HL-60 (cell line): ENCODE data around the gene KCNQ1OT1.

Source experiments
- DNase-seq, 2 experiments: peaks; one replicate each; pipeline ENCODE4 v3.0.0-alpha.2; 2010 to 2020; ENCODE audit warnings: low read depth in 1 of 2, low spot score in 1 of 2
- H3K27ac ChIP-seq: fragments of 250-450 bp; sonication (Bioruptor Pico); replicated peaks from 2 replicates; pipeline ENCODE4 v1.5.1; 2020; ENCODE audit warnings: mild to moderate bottlenecking, moderate library complexity
- H3K27me3 ChIP-seq: fragments of 250-450 bp; sonication (Bioruptor Pico); 2 replicates; pipeline ENCODE4 v1.5.1; 2021; ENCODE audit warnings: mild to moderate bottlenecking, moderate library complexity; ENCODE audit not compliant: insufficient read depth, poor library complexity, severe bottlenecking
- H3K4me3 ChIP-seq: replicated peaks from 2 replicates; pipeline ENCODE4 v1.5.1; 2011; ENCODE audit warnings: mild to moderate bottlenecking, control low read depth, low read length; ENCODE audit not compliant: insufficient read depth
- GABPA ChIP-seq: IDR thresholded peaks from 2 replicates; pipeline ENCODE4 v1.6.1; 2012; ENCODE audit warnings: low read depth
- POLR2AphosphoS5 ChIP-seq: IDR thresholded peaks from 2 replicates; pipeline ENCODE4 v1.6.1; 2012; ENCODE audit warnings: low read depth
- SPI1 ChIP-seq: IDR thresholded peaks from 2 replicates; pipeline ENCODE4 v1.6.1; 2012; ENCODE audit warnings: low read depth, mild to moderate bottlenecking, borderline replicate concordance
- TF ChIP-seq, protein P1 (sequence below): IDR thresholded peaks from one replicate; pipeline ENCODE4 v1.5.1; 2011; ENCODE audit warnings: low read length, control low read depth, inconsistent platforms; ENCODE audit not compliant: insufficient read depth
- TF ChIP-seq, protein P2 (sequence below): IDR thresholded peaks from 2 replicates; pipeline ENCODE4 v1.6.1; 2012; ENCODE audit warnings: low read depth; ENCODE audit not compliant: insufficient replicate concordance

KCNQ1OT1 gene

DNA sequence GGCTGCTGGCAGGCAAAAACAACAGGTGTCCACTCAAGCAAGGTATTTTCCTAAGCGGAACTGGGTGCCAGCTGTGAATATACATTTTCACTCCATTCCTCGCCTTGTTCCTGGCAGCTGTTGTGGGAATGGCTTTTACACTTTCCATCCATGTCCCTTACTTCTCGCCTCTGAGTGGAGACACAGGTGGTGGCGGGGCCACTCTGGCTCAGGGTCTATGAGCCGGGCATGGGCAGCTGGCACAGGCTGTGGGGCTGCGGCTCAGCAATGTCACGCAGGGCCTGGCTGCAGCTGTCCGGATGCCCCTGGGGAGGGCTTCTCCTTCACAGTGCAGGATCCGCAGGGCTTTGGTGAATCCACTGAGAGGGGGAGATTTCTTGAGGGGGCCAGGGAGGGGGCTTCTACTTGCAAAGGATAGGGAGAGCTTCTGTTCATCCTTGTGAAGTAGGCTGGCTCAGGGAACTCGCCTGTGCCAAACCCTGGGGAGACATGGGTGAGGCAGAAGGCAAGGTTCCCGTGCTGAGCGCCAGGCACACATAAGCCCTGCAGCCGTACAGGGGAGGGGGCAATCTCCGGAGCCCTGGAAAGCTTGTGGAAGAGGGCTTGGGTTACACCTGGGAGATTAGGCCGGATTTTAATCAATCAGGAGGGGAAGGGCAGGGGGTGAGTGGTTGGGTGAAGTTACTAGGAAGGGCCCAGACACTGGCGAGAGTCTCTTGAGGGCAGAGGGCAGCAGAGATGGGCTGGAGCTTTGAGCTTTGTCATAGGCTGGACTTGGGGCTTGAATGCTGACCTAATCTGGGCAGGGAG is 45.7 kb downstream of the KCNQ1OT1 start:
- DNase-seq = no peak
- TF ChIP-seq, protein P1, sequence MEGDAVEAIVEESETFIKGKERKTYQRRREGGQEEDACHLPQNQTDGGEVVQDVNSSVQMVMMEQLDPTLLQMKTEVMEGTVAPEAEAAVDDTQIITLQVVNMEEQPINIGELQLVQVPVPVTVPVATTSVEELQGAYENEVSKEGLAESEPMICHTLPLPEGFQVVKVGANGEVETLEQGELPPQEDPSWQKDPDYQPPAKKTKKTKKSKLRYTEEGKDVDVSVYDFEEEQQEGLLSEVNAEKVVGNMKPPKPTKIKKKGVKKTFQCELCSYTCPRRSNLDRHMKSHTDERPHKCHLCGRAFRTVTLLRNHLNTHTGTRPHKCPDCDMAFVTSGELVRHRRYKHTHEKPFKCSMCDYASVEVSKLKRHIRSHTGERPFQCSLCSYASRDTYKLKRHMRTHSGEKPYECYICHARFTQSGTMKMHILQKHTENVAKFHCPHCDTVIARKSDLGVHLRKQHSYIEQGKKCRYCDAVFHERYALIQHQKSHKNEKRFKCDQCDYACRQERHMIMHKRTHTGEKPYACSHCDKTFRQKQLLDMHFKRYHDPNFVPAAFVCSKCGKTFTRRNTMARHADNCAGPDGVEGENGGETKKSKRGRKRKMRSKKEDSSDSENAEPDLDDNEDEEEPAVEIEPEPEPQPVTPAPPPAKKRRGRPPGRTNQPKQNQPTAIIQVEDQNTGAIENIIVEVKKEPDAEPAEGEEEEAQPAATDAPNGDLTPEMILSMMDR = no peak
- H3K27ac ChIP-seq = no peak overlapping the region
- no peaks in the 10 kb centered on the region for H3K27me3 ChIP-seq
- H3K4me3 ChIP-seq = no peak overlapping the region

DNA sequence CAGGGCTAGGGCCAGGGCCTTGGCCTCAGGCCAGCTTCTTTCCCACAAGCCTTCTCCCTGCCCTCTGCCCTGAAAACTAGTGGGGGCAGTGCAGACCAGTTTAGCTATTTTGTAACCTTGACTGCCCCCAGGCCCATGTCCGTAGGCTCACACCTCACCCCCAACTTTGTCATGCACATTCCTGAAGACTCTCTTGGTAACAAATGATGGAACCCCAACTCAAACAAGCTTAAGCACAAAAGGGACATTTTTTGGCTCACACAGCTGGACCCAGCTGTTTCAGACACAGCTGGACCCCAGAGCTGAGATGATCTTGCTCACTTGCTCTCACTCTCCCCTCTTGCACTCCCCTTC is 46.6 kb downstream of the KCNQ1OT1 start:
- H3K4me3 ChIP-seq = no peak overlapping the region
- no peaks in the 10 kb centered on the region for H3K27me3 ChIP-seq
- no peak for DNase-seq
- no peak for TF ChIP-seq SPI1
- TF ChIP-seq, protein P1 = no peak
- TF ChIP-seq POLR2AphosphoS5 = no peak
- TF ChIP-seq, protein P2, sequence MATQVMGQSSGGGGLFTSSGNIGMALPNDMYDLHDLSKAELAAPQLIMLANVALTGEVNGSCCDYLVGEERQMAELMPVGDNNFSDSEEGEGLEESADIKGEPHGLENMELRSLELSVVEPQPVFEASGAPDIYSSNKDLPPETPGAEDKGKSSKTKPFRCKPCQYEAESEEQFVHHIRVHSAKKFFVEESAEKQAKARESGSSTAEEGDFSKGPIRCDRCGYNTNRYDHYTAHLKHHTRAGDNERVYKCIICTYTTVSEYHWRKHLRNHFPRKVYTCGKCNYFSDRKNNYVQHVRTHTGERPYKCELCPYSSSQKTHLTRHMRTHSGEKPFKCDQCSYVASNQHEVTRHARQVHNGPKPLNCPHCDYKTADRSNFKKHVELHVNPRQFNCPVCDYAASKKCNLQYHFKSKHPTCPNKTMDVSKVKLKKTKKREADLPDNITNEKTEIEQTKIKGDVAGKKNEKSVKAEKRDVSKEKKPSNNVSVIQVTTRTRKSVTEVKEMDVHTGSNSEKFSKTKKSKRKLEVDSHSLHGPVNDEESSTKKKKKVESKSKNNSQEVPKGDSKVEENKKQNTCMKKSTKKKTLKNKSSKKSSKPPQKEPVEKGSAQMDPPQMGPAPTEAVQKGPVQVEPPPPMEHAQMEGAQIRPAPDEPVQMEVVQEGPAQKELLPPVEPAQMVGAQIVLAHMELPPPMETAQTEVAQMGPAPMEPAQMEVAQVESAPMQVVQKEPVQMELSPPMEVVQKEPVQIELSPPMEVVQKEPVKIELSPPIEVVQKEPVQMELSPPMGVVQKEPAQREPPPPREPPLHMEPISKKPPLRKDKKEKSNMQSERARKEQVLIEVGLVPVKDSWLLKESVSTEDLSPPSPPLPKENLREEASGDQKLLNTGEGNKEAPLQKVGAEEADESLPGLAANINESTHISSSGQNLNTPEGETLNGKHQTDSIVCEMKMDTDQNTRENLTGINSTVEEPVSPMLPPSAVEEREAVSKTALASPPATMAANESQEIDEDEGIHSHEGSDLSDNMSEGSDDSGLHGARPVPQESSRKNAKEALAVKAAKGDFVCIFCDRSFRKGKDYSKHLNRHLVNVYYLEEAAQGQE = no peak
- no peak for TF ChIP-seq GABPA
- no peak overlapping the region for H3K27ac ChIP-seq

DNA sequence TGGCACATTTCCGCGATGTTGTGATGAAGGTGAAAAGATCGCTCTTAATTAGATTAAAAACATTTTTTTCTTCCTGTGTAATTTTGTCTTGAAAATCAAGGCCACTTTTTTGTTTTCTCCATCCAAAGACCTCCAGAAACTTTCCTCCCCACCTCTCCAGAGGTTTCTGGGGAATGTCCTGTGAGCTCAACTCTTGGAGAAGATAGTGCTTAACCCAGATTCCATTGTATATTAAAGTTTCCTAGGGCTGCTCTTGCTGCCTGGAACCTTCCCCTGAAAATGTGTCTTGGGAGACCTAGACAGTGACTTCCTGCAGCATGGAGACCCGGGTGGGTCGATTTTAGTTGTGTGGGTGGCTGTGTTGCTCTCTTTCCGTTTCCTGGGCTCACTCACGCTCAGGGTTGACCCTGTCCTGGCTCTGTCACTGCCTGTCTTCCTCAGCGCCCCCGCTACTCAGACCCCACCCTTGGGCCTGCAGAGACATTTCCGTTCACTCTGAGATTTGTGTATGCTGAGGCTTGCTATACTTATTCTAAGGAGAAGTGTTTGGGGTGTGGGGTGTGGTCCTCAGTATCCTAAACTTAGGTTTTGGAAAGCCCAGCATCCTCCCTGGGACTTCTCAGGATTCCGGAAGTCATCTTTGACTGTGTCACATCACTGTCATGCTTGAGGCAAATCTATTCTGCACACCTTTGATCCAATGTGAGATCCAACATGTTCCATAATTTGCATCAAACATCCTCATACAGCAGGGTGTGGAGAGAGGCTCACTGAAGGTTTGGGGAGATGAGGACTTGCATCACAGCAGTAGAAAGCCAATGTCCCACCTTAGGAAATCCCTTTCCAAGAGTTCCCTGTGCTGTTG is 47.2 kb downstream of the KCNQ1OT1 start:
- Histone ChIP-seq H3K27ac (no peak overlapping the region), H3K4me3 (no peak overlapping the region), H3K27me3 (no peaks in the 10 kb centered on the region)
- TF ChIP-seq GABPA (no peak), SPI1 (no peak), POLR2AphosphoS5 (no peak)
- TF ChIP-seq, protein P2 = no peak
- TF ChIP-seq, protein P1 = no peak
- no peak for DNase-seq
